HG02973 (cell line): ENCODE results near the gene PARD3.
"Not testable (repeated sequence)": the region's sequence is repeated elsewhere in the genome, so short reads cannot be mapped to it uniquely, and the experiment has no call there.

Experiments used
- ATAC-seq: cut with Tn5 transposase; IDR thresholded peaks from one replicate; pipeline ENCODE4 v1.9.1; 2021; ENCODE audit warnings: moderate library complexity; ENCODE audit not compliant: unreplicated experiment

The PARD3 gene

DNA sequence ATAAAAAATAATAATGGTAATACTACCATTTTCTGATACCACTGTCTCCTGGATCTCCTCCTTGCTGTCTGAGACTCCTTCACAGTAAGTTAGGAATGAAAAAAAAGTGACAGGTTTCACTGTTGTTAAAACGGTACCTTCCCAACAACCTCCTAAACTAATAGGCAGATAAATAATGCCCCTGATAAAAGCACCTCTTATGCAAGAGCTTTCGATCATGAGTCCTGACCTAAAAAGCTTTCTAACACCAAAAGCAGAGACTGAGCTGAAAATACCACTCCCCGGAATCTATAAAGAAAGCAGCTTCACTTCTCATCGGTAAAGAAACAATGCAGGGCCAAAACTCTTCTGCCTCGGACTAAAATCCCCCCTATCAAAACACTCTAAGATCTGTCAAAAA, 14.5 kb downstream of the PARD3 start:
- no peak for ATAC-seq

DNA sequence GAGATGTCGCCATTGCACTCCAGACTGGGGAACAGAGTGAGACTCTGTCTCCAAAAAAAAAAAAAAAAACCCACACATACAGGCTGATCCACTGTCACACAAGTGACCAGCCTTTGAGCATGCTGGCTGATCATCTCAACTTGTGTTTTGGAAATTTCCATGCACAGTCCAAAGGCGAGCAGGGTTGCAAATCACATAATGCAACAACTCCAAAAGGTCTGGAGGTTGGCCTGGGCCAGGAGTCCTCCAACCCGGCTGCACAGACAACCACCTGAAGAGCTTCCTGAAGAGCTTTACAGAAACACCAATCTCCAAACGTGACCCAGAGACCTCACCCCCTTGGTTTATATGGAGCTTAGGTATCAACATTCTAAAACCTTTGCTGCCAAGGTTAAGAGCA, 16.4 kb downstream of the PARD3 start:
- no peak for ATAC-seq

DNA sequence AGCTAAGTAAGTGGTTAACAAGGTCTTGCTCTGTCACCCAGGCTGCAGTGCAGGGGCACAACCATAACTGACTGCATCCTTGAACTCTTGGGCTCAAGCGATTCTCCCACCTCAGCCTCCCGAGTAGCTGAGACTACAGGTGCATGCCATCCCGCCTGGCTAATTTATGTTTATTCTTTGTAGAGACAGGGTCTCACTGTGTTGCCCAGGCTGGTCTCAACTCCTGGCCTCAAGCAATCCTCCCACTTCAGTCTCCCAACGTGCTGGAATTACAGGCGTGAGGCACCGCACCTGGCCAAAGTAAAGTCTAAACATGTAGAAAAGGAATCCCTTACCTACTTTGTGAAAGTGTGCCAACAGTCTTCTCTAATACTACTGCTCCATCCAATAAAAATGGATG, 17.9 kb downstream of the PARD3 start:
- ATAC-seq, result no peak

DNA sequence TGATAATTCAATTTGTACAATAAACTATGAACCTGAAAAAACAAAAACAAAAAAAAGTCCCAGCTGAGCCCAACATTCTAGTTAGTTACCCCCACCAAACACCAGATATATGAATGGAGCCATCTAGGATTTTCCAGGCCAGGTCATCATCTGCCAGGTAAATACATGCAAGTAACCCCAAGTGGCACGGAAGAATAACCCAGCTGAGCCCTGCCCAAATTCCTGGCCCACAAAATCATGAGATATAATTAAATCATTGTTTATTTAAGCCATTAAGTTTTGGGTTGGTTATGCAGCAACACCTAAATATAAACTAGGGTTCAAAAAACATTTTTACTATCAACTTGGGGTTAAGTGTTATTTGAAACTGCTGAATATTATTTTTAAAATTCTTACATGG, 19.0 kb downstream of the PARD3 start:
- ATAC-seq, result no peak

DNA sequence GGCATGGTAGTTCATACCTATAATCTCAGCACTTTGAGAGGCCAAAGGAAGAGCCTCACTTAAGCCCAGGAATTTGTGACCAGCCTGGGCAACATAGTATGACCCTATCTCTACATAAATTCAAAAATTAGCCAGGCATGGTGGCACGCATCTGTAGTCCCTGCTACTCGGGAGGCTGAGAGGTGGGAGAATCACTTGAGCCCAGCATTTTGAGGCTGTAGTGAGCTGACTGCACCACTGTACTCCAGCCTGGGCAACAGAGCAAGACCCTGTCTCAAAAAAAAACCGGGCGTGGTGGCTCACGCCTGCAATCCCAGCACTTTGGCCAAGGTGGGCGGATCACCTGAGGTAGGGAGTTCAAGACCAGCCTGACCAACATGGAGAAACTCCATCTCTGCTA, 19.8 kb downstream of the PARD3 start:
- ATAC-seq, result no peak

DNA sequence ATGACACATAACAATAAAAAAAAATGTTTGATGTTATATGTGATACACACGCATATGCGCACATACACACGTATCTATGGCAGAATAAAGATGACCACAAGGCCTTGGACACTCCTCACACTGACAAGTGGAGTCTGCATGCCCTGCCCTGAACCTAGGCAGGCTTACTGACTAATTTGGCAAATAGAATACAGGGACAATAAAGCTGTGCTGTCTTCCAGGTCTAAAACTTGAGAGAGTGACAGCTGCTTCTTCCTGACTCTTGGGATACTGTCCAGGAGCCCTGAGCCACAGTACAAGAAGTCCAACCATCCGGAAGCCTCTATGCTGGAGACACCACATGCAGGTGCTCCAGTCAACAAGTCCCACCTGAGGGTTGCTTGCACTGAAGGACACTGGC, 20.3 kb downstream of the PARD3 start:
- no peak for ATAC-seq

DNA sequence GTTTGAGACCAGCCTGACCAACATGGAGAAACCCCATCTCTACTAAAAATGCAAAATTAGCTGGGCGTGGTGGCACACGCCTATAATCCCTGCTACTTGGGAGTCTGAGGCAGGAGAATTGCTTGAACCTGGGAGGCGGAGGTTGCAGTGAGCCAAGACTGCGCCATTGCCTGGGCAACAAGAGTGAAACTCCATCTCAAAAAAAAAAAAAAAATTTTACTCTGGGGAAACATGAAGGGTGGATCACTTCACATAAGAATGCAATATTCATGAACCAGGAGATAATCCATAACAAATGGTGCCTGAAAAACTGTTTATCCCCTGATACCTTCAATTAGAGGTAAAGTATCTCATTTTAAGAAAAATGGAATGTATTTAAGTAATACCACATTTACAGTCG, 21.5 kb downstream of the PARD3 start:
- ATAC-seq, result not testable (repeated sequence)

DNA sequence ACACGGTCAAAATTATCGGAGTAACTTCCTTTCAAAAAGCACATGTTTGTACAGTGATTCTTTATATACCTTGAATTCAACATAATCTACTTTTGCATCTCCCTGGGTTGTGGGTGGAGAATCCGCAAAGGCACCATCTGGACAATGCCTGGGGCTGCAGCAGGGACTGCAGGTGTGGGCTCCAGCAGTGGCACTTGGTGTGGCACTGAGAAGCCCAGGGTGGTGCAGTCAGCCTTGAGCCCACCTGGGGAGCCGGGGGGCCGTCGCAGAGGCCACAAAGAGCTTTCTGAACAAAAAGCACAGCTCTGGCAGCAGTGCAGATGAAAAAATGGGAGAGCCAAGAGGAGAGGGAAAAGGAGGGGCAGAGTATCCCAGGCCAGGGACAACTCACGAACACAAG, 22.2 kb downstream of the PARD3 start:
- ATAC-seq, result no peak

DNA sequence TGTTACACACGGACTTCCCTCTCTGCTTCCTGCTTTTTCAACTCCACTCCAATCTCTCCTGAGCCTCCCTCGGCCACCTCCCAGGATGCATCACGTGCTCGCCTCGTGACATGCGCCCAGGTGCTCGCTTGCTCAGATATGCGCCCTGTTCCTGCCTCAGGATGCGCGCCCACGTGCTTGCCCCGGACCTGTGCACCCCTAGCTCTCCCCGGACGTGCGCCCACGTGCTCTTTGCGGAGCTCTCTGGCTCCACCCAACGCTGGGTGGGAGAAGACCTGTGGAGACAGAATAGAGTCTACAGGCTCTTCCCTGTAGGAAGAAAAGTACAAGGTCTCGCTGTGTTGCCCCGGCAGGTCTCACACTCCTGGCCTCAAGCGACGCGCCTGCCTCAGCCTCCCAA, 23.1 kb downstream of the PARD3 start:
- ATAC-seq, result no peak

DNA sequence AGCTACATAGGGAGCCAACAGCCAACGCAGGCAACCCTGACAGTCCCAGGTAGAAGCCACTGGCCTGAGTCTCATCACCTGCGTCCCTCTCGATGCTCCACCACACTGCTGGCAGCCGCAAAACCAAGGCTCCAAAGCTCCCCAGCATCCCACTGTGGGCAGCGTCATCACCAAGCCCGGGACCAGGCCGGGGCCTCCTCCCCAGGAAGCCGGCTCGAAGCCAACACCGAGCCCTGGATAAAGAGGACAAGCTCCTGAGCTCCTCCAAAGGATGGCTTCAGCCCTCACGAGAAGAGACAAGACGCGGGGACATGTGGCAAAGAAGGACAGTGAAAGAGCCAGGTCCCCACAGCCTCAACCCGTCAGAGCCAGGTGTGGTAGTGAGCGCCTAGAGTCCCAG, 23.9 kb downstream of the PARD3 start:
- ATAC-seq, result no peak

DNA sequence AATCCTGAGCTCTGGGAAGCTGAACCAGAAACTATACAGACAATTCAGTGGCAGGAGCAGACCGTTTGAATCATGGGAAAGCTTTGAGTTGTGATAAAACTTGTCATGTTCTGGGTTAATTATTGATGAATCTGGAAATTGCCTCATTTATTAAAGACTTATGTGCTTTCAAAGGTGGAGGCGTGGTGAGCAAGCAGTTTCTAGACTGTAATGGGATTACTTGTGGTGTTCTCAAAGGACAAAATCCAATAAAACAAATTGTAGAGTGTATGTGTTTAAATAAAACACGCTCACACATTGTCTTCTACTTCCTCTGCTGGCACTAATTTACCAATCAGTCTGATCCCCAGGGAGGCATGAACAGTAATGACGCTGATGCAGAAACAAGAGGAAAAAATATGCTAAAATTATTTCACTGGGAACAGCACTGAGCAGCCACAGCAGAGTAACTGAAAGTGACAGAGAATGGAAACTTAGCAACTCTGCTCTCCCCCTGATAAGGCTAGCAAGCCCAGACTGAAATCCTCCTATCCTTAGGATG, 25.1 kb downstream of the PARD3 start:
- no peak for ATAC-seq

DNA sequence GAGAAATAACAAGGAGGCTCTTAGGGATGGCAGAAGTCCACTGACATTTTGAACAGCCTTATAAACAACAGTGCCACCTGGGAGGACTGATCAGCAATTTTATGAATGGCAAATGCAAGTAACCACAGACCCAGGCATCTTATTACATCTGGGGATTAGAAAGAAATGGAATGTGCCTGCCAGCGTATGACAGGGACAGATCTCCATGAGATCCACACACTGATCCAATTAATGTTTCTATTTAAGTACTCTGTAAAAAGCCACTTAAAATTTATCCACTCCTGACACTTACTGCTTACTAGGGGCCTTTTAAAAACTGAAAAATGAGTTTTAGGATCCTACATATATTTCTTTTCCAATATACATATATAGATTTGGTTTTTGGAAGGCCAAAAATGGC, 28.6 kb downstream of the PARD3 start:
- ATAC-seq, result no peak

DNA sequence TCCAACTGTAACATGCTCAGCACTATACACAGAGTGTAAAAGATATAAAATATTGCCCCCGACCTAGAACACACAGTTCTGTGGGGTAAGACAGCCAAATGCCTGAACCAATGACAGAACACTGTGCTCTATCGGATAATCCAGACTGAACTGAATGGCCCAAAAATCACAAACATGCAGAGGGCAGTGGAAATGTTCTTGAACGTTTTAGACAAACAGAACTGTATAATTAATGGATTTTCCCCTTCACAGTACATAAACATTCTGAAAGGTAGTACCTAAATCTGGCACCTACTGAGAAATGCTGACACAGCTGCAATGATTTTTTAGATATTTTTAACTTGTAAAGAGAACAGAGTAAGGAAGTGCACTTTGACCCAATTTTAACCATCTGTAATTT, 33.4 kb downstream of the PARD3 start:
- no peak for ATAC-seq

DNA sequence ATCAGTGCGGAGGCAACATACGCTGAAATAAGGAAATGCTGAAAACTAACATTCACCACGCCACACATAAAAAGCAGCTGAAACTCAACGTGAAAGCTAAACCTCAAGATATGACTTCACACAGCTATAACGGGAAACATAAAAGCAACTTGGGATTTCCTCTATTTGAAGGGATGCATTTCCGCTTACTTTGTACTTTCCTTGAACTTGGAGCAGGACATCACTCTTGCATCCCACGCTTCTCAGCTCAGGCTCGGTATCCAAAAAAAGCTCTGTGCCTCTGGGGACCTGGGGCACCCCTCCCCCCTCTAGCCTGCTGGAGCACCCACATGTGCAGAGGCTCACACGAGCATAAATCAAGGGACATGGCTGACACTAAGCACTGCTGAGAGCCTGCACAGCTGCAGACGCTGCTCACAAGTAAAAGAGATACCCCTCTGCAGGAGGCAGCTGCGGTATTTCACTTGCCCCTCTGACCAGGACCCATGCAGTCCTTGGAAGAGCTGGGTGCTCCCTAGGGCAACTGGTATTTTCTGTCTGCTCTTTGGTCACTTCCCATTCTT, 34.2 kb downstream of the PARD3 start:
- ATAC-seq, result peak; percentile 69

DNA sequence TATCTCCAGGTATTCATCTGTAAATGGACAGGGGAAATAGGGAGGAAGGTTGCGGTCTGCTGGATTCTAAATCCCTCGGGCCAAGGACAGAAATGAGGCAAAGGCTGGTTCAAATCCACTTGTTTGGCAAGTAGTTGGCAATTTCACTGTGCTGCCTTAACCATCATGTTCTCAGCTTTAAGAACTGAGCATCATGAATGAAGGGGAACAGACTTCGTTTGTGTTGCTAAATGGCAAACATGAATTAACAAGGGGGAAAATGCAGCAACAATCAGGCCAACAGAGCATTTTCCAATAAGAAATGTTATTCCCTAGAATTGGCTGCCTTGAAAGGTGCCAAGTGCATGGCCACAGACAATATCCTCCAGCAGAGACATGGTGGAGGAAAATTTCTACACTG, 36.9 kb downstream of the PARD3 start:
- ATAC-seq, result no peak

DNA sequence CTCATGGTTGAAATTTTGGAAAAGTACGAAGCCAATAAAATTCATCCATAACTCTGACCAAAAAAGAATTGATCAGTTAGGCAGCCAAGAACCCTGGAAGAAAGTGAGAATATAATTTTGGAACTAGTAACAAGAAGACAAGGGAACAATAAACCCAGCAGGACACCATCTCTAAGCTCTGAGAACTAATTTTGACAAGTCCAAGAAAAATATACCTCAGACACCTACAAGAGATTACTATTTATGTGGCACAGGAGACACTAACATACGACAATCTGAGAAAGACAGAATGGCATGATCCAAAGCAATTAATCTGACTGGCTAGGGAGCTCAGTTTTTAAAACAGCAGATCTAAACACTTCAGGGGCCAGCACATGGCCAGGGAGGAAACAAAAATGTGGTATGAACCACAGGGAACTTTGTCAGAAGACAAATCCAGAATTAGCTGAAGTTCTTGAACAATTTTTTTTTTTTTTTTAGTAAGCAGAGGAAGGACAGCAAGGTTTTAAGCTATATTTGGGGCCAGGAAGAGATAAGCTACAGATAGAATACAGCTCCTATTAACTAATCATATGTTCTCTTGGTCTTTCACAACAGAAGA, 38.9 kb downstream of the PARD3 start:
- no peak for ATAC-seq

DNA sequence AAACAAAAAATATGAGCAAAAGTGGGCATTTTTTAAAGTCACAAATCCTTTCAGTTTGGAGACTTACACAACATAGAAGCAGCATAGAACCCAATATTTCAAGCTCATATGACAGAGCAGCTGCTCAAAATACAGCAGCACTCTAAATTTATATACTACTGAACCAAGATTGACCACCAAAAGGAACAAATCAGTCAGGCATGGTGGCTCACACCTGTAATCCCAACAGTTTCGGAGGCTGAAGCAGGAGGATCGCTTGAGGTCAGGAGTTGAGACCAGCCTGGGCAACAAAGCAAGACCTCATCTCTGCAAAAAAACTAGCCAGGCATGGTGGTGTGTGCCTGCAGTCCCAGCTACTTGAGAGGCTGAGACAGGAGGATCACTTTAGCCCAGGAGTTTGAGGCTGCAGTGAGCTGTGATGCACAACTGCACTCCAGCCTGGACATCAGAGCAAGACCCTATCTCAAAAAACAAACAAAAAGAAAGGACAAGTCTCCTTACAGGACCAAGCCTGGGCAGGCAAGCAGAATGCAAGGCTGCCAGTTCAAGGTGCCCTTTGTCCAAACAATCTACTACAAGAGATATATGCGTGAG, 40.0 kb downstream of the PARD3 start:
- no peak for ATAC-seq

DNA sequence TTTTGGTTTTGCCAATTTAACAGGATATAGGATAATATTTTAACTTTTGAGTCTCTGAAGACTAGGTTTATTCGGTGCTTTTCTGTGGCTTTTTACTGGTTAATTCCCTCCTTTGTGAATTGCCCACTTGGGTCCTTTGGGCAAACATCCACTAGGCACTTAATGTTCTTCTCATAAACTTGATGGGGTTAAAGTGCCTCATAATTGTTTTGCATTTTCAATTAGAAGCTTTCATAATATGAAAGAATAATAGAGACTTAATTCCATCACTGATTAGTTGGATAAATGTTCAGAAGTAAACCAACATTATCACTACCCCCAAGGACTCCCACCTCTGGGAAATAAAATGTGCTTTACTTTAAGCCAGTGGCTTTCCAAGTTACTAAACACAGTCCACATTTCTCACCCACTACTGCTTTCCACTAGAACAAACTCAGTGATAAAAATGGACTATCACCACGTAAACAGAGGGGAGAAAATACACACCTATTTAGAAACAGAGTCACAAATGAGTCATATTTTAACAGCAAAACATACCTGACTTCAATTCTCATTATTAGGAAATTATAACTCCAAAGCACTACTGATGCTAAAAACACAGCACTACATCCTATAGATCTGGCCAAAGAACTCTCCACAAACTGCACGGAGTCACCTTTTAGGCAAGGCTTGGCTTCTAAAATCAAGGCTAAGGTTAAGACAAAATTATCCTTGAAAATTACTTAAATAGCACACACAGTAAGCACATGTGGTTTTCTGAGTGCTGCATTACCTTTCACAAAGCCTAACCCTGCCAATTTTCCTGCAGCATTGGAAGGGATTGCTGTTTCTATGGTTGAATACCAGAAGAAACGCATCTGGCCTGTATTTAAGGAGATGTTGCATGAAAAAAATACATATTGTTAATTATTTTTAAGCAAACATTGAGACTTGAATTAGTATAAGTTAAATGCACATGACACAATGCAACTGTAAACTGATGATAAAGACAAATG, 41.2 kb downstream of the PARD3 start:
- ATAC-seq, result no peak

DNA sequence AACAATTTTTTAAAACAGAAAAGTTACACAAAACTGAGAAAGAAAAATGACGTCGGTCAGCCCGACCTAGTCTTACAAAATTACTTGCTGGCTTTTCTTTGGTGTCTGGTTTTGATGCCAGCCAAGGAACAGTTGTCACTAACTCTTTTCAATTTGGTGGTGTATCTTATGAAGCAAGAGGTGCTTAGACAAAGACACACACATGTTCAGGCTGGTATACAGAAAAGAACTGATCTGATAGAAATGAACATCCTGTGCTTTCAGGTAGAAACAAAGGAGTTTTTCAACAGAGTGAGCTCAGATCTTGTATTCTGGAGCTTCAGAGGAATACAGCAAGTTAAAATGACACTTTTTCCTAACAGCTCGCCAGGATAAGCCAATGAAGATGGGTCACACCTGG, 43.6 kb downstream of the PARD3 start:
- ATAC-seq, result no peak

DNA sequence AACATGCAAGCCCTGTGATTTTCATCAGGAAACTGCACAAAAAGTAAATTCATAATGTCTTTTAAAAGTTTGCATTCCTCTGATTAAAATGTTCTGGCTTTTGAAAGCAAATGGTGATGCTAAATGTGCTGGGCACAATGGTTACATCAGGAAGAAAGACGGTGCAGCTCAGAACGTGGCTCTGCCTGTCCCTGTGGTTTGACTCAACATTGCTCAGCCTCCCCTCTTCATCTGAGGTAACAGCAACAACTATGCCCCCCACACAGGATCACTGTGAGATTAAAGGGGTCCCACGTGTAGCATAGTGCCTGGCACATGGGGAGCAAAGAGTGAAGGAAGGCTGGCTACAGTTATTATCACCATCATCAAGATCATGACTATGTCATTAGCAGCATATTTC, 44.0 kb downstream of the PARD3 start:
- no peak for ATAC-seq

DNA sequence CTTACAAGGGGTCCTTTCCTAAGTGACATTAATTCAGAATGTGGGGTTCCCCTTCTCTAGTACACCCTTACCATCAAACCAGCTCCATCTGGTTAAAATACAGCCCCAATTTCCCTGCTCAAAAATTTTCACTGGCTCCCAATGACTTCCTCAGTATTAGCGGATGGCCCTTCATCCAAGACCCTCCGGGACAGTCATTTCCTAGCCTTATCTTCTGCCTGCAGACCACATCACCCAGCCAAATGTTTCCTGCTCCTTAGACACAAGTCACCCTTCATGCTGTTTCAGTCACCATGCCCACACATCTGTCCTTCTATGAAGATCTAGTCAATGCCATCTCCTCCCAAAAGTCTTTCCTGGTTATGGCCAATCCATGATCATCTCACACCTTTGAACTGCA, 45.2 kb downstream of the PARD3 start:
- no peak for ATAC-seq

DNA sequence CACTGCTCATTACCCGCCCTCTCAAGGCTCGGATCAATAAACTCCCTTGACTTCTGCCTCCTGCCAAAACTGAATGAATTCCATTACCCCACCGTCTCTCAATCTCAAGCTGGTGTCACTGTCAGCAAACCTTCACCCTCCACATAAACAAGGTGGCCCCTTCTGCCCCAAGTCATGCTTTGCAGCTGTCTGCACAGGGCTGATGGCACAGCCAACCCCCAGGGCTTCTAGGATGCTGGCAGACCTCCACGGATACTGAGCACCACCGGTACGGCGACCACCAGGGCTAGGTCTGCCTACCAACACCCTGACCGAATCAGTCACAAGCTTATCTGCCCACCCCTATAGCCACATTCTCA, 46.1 kb downstream of the PARD3 start:
- ATAC-seq, result no peak
